OCI-LY1 (cell line): ENCODE data around the gene CAPRIN1.
"Not testable (repeated sequence)": the region's sequence is repeated elsewhere in the genome, so short reads cannot be mapped to it uniquely, and the experiment has no call there.

Source experiments
- H2AFZ ChIP-seq: fragments of 200-600 bp; sonication (generic), shearing (Covaris generic); 2 replicates; pipeline ENCODE4 v1.6.0; 2014; ENCODE audit warnings: antibody characterized with exemption, mild to moderate bottlenecking, low read length
- H3F3A ChIP-seq: fragments of 200-600 bp; sonication (generic), shearing (Covaris generic); 2 replicates; pipeline ENCODE4 v1.6.0; 2014; ENCODE audit warnings: mild to moderate bottlenecking, antibody characterized with exemption, low read length, moderate library complexity; ENCODE audit not compliant: insufficient read depth
- H3K27ac ChIP-seq: fragments of 200-600 bp; sonication (generic); 2 replicates; pipeline ENCODE4 v1.5.1; 2014; ENCODE audit warnings: low read length, mixed run types, mild to moderate bottlenecking, low read depth; ENCODE audit not compliant: poor library complexity, severe bottlenecking
- H3K27me3 ChIP-seq: fragments of 200-600 bp; sonication (generic); 2 replicates; pipeline ENCODE4 v1.6.0; 2014; ENCODE audit warnings: antibody characterized with exemption, mild to moderate bottlenecking, low read length, moderate library complexity; ENCODE audit not compliant: insufficient read depth
- H3K36me3 ChIP-seq: fragments of 200-600 bp; sonication (generic); 2 replicates; pipeline ENCODE4 v1.6.1; 2014; ENCODE audit warnings: mild to moderate bottlenecking, antibody characterized with exemption, low read length, moderate library complexity, mixed read lengths; ENCODE audit not compliant: insufficient read depth
- H3K4me1 ChIP-seq: fragments of 200-600 bp; sonication (generic); 2 replicates; pipeline ENCODE4 v1.5.1; 2014; ENCODE audit warnings: mild to moderate bottlenecking, low read length, moderate library complexity; ENCODE audit not compliant: insufficient read depth, severe bottlenecking
- H3K4me2 ChIP-seq: fragments of 200-600 bp; sonication (generic), shearing (Covaris generic); 2 replicates; pipeline ENCODE4 v1.6.1; 2014; ENCODE audit warnings: low read length
- H3K4me3 ChIP-seq: fragments of 200-600 bp; sonication (generic); 2 replicates; pipeline ENCODE4 v1.5.1; 2014; ENCODE audit warnings: low read length, low read depth, mild to moderate bottlenecking, mixed read lengths; ENCODE audit not compliant: poor library complexity, severe bottlenecking
- H3K79me2 ChIP-seq: fragments of 200-600 bp; shearing (Covaris generic); 2 replicates; pipeline ENCODE4 v1.6.1; 2016; ENCODE audit warnings: mixed run types, low read length, mixed read lengths; ENCODE audit not compliant: insufficient read depth
- H3K9ac ChIP-seq: fragments of 200-600 bp; sonication (generic), shearing (Covaris generic); 2 replicates; pipeline ENCODE4 v1.6.1; 2014; ENCODE audit warnings: mild to moderate bottlenecking, low read length, mixed read lengths
- H3K9me2 ChIP-seq: fragments of 200-600 bp; sonication (generic), shearing (Covaris generic); 2 replicates; pipeline ENCODE4 v1.6.1; 2014; ENCODE audit warnings: low read depth, mild to moderate bottlenecking, low read length, mixed read lengths
- H3K9me3 ChIP-seq: fragments of 200-600 bp; shearing (Covaris generic); 2 replicates; pipeline ENCODE4 v1.6.1; 2014; ENCODE audit warnings: low read length, mixed read lengths
- H4K20me1 ChIP-seq: fragments of 200-600 bp; sonication (generic), shearing (Covaris generic); 2 replicates; pipeline ENCODE4 v1.6.0; 2016; ENCODE audit warnings: mild to moderate bottlenecking, low read length; ENCODE audit not compliant: insufficient read depth
- EZH2 ChIP-seq: fragments of 200-600 bp; sonication (generic), shearing (Covaris generic); IDR thresholded peaks from 2 replicates; pipeline ENCODE4 v1.8.0; 2017; ENCODE audit warnings: borderline replicate concordance, mixed run types, mild to moderate bottlenecking, antibody characterized with exemption, low read length, moderate library complexity, mixed read lengths
- TF ChIP-seq, protein P1 (sequence below): fragments of 200-600 bp; sonication (generic), shearing (Covaris generic); IDR thresholded peaks from 2 replicates; pipeline ENCODE4 v1.5.1; 2017; ENCODE audit warnings: mild to moderate bottlenecking, antibody characterized with exemption, low read length, moderate library complexity, mixed read lengths

CAPRIN1 gene

DNA sequence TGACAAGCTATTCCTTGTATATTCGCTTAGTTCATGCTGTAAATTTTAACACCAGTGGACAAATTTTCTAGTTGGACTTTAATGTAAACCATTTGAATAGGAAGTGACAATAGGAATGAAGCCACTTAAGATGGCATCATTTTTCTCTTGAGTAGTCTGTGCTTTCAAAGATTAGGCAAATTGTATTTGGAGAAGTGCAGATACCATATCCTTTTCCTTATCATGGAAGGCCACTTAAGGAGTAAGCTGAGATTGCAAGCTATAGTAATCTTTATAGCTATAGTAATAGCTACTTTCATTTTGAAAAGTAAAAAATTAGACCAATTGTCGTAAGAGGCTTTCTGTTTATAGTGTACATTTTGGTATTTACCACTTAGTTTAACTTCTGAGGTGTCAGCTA, 12.8 kb downstream of the CAPRIN1 start:
- Histone ChIP-seq H3F3A (0 out of 2 replicates have a peak, but pooled peaks cover 3% of the 10 kb centered on the region), H3K27ac (no peak overlapping the region), H2AFZ (no peak overlapping the region), H3K27me3 (no peaks in the 10 kb centered on the region), H4K20me1 (0 out of 2 replicates have a peak, but pooled peaks cover 9% of the 10 kb centered on the region), H3K4me2 (no peak overlapping the region), H3K4me3 (no peak overlapping the region), H3K9ac (no peak overlapping the region), H3K79me2 (peaks cover 97% of the 10 kb centered on the region), H3K4me1 (peaks cover 44% of the 10 kb centered on the region), H3K9me3 (no peaks in the 10 kb centered on the region), H3K9me2 (no peaks in the 10 kb centered on the region), H3K36me3 (peaks cover 62% of the 10 kb centered on the region)
- no peak for TF ChIP-seq EZH2
- TF ChIP-seq, protein P1, sequence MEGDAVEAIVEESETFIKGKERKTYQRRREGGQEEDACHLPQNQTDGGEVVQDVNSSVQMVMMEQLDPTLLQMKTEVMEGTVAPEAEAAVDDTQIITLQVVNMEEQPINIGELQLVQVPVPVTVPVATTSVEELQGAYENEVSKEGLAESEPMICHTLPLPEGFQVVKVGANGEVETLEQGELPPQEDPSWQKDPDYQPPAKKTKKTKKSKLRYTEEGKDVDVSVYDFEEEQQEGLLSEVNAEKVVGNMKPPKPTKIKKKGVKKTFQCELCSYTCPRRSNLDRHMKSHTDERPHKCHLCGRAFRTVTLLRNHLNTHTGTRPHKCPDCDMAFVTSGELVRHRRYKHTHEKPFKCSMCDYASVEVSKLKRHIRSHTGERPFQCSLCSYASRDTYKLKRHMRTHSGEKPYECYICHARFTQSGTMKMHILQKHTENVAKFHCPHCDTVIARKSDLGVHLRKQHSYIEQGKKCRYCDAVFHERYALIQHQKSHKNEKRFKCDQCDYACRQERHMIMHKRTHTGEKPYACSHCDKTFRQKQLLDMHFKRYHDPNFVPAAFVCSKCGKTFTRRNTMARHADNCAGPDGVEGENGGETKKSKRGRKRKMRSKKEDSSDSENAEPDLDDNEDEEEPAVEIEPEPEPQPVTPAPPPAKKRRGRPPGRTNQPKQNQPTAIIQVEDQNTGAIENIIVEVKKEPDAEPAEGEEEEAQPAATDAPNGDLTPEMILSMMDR, result no peak

DNA sequence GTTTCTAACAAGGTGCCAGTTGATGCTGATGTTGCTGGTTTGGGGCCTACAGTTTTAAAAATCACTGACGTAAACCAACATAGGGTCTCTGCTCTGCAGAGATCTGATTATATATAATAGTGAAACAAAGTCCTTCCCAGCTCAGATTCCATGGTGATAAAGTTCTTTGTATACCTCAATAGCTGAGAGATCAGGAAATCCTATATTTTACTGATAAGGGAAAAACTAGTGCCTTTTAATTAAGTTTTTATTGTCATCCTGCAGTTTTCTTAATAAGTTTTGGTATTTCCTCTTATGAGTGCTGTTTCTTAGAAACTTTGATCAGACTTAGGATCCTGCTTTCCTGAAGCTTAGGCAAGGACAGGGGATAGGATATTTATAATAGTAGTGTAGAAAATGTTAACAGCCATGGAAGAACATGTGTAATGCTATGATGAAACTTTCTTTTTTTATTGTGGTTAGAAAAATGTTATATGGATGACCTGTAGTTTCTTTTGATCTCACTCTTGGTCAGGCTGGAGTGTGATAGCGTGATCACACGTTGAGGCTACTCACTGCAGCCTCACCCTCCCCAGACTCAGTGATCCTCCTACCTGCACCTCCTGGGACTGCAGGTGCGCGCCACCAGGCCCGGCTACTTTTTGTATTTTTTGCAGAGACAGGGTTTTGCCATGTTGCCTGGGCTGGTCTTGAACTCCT, 14.1 kb downstream of the CAPRIN1 start:
- Histone ChIP-seq H3K9me2 (no peaks in the 10 kb centered on the region), H3K9me3 (no peaks in the 10 kb centered on the region), H3K27ac (no peak overlapping the region), H2AFZ (no peak overlapping the region), H3K36me3 (peaks cover 59% of the 10 kb centered on the region), H3K9ac (no peak overlapping the region), H3F3A (0 out of 2 replicates have a peak, but pooled peaks cover 3% of the 10 kb centered on the region), H3K4me3 (no peak overlapping the region), H4K20me1 (0 out of 2 replicates have a peak, but pooled peaks cover 9% of the 10 kb centered on the region), H3K4me1 (peaks cover 44% of the 10 kb centered on the region), H3K79me2 (peaks cover 96% of the 10 kb centered on the region), H3K27me3 (no peaks in the 10 kb centered on the region), H3K4me2 (no peak overlapping the region)
- TF ChIP-seq, protein P1, result peak; percentile 28; the same call in 1 of the 2 replicates
- TF ChIP-seq EZH2, result no peak

DNA sequence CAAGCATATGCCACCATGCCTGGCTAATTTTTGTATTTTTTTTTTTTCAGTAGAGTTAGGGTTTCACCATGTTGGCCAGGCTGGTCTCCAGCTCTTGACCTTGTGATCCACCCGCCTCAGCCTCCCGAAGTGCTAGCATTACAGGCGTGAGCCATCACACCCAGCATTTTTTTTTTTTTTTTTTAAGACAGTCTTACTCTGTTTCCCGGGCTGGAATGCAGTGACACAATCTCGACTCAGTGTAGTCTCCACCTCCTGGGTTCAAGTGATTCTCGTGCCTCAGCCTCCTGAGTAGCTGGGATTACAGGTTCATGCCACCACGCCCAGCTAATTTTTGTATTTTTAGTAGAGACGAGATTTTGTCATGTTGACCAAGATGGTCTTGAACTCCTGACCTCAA, 15.2 kb downstream of the CAPRIN1 start:
- H3K79me2 ChIP-seq, result peaks cover 96% of the 10 kb centered on the region
- peaks cover 44% of the 10 kb centered on the region for H3K4me1 ChIP-seq
- H3K9me3 ChIP-seq, H3K9ac ChIP-seq, H3F3A ChIP-seq, H3K27me3 ChIP-seq, H2AFZ ChIP-seq, H4K20me1 ChIP-seq, H3K9me2 ChIP-seq: not testable (repeated sequence)
- peak overlapping the region; percentile 62 for H3K27ac ChIP-seq
- H3K4me3 ChIP-seq, result peak overlapping the region; percentile 16
- H3K36me3 ChIP-seq, result peaks cover 58% of the 10 kb centered on the region
- peak overlapping the region; percentile 20 for H3K4me2 ChIP-seq
